CD4-positive, alpha-beta T cell treated with Interferon alpha-2 for 1 hour (primary cell): ENCODE measurements around the gene CKB.

Source experiments
- DNase-seq, 2 donors: peaks; one replicate each; pipeline ENCODE4 v3.0.0-alpha.2; 2020 to 2022

CKB gene

DNA sequence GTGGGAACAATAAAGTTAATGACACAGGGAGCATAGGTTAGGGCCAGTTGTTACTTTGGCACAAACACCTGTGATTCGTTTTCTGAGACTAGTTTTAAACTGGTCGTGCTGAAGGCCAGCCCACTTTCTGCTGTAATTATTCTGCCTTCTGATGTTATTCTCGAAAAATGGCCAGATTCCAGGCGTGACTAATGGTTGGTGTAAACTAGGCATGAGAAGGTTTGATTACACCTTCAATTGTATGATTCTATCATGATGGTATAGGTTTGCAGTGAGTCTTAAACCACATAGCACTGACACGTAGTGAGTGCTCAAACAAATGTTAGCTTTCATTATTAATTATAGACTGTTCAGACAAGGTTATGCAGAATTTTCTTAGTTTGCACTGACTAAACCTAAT, 39.0 kb downstream of the CKB start:
- no peak for DNase-seq

DNA sequence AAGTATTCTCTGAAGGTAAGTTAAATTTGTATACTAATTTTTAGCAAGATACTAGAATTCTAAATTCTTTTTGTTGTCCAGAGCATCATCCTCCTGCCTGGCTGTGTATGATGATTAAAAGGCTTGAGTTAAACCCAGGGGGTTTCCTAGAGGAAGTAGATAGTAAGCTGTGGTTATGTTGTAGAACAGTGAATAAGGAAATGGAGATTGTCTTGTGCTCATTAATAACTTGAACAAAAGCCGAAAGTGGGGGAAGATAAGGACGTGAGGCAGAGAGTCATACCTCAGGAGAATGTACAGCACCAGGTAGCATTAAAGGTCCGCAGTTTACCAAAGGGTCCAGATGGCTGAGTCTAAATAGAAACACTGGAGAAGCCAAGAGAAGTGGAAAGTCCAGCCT, 42.0 kb downstream of the CKB start:
- peak in 1 of 2 donors; percentile 34 for DNase-seq

DNA sequence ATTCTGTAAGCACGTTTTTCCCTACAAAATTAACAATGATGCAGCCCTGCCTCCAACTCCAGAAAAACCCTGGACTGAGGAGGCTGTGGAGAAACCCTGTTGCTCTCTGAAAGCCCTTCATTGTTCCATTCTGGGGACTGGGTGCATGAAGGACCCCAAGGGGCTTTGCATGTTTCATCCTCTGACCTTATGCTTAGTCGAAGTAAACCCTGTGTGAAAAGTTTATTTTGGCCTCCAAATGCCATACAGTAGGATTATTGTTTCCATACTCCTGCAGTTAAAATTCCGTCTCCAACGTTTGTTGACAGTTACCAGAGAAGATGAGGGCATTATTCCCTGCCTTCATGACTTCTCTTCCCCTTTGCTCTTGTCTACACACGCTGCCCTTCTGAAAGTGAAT, 46.0 kb downstream of the CKB start:
- no peak for DNase-seq

DNA sequence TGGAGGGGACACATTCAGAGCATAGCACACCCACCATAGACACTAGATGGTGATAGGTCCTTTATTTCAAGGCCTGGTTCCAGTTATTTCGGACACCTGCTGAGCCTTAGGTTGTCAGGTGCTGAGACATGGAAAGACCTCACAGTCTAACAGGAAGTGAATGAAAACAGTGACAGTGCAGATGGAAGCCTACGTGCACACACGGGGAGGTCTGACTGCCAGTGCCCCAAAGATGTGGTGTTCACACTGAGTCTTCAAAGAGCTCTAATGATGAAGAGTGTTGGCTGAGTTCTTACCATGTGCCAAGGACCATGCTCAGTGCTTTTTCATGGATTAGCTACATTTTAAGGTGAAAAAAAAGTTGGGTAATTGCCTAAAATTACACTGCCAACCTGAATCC, 46.6 kb downstream of the CKB start:
- DNase-seq, result no peak

DNA sequence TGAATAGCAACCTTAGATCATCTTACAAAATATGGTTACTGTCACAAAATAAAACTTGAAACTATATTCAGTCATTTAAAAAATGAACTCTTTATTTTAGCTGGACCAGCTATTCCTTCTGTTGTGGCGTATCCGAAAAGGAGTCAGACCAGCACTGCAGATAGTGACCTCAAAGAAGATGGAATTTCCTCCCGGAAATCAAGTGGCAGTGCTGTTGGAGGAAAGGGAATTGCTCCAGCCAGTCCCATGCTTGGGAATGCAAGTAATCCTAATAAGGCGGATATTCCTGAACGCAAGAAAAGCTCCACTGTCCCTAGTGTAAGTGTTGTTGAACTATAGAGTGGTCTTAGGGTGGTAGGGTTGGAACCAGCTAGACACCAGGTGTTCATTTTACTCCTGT, 47.7 kb downstream of the CKB start:
- DNase-seq, result no peak

DNA sequence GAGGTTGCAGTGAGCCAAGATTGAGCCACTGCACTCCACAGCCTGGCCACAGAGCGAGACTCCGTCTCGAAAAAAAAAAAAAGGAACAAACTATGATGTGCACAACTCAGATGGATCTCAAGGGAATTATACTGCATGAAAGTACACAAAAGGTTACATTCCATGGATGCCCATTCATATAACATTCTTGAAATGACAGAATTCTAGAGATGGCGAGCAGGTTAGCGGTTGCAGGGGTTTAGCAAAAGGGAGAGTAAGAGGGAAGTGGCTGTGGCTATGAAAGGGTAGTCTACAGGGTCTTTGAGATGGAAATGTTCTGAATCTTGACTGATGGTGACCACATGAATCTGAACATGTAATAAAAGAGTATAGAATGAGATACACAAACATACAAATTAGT, 49.7 kb downstream of the CKB start:
- no peak for DNase-seq
